Transverse colon (tissue), 4 donors: ENCODE data around the gene EDNRA. TPM values are rescaled to one million over a fixed set of nuclear protein-coding genes. Genes with fewer than 3 reads are reported as not detected.

Source experiments
- DNase-seq: peaks from one replicate; pipeline ENCODE4 v3.0.0-alpha.2; 2019
- H3K27ac ChIP-seq, 4 donors: fragments of 200-600 bp; sonication (generic); 2 replicates each; pipeline ENCODE4 v1.5.1; 2016 to 2018; ENCODE audit warnings: inconsistent platforms in 4 of 4
- H3K27me3 ChIP-seq: fragments of 200-600 bp; sonication (generic); 2 replicates; pipeline ENCODE4 v1.5.1; 2017; ENCODE audit warnings: inconsistent platforms
- H3K36me3 ChIP-seq, 4 donors: fragments of 200-600 bp; sonication (generic); 2 replicates each; pipeline ENCODE4 v1.5.1; 2017 to 2019; ENCODE audit warnings: inconsistent platforms in 4 of 4
- H3K4me1 ChIP-seq, 4 donors: fragments of 200-600 bp; sonication (generic); 2 replicates each; pipeline ENCODE4 v1.5.1; 2017 to 2020; ENCODE audit warnings: inconsistent platforms in 4 of 4
- H3K4me3 ChIP-seq, 4 donors: fragments of 200-600 bp; sonication (generic); 1 replicate in 1 of 4; 2 replicates in 3 of 4; pipeline versions ENCODE4 v1.5.1 to v1.6.1; 2017 to 2019; ENCODE audit warnings: inconsistent platforms in 4 of 4
- H3K9me3 ChIP-seq, 2 donors: fragments of 200-600 bp; sonication (generic); 2 replicates each; pipeline ENCODE4 v1.5.1; 2017 to 2019; ENCODE audit warnings: inconsistent platforms in 2 of 2
- EP300 ChIP-seq: sonication (generic); formaldehyde crosslinking; IDR thresholded peaks from one replicate; pipeline ENCODE4 v1.6.1; 2017; ENCODE audit warnings: antibody characterized with exemption, low read depth
- POLR2A ChIP-seq: fragments of 450-650 bp; IDR thresholded peaks from one replicate; pipeline ENCODE4 v1.6.1; 2016; ENCODE audit warnings: antibody characterized with exemption, mild to moderate bottlenecking, moderate library complexity
- POLR2AphosphoS5 ChIP-seq, 3 donors: sonication (generic); formaldehyde crosslinking; IDR thresholded peaks; one replicate each; pipeline ENCODE4 v1.6.1; 2016; ENCODE audit warnings: antibody characterized with exemption in 3 of 3
- WGBS, 2 donors: methylation state at CpG; one replicate each; pipeline ENCODE4 v1.1.5; 2018; ENCODE audit warnings: low coverage in 1 of 2; 5-methylcytosine and 5-hydroxymethylcytosine counted together
- in situ Hi-C, 4 donors: fragments of 200-750 bp; cut with MboI; loops; one replicate each; pipeline versions ENCODE4 v1.15.0 to v1.15.1; 2017; ENCODE audit warnings: low sequenced_read_pairs in 3 of 4, low pct_ligation_motif_present in 1 of 4, low pct_unique_long_range_greater_than_20kb in 1 of 4
- intact Hi-C: fragments of 100-400 bp; cut with DNase I; formaldehyde crosslinking; loops from one replicate; pipeline ENCODE4 v1.15.1; 2023; ENCODE audit warnings: low total_unique reads
- total RNA-seq, 4 donors: library from RNA; depleted of rRNA; stranded (reverse); fragments of >200 nt; gene quantifications; one replicate each; pipeline ENCODE4 v1.1.0, GENCODE V29; 2016
- TF ChIP-seq, protein P1 (sequence below), 5 experiments: fragments of 200-600 bp in 3 of 5; fragments of 450-650 bp in 2 of 5; sonication (generic) in 3 of 5; IDR thresholded peaks; 1 replicate in 2 of 5; 2 replicates in 3 of 5; pipeline ENCODE4 v1.5.1; 2016 to 2017; ENCODE audit warnings: antibody characterized with exemption in 5 of 5, inconsistent platforms in 3 of 5, mild to moderate bottlenecking in 2 of 5, moderate library complexity in 1 of 5

EDNRA gene
- total RNA-seq, 4 donors from 2014 or later, result 0.55 to 3.8 (median 1.1) TPM; not detected in 1

- 23 to 33% methylated on average over 3 to 8 of the region's 13 CpGs for WGBS, 2 donors
- Histone ChIP-seq H3K27ac (peak overlapping the region; percentile 34 to 58 (median 46)), H3K4me1 (peaks cover 0 to 5% (median 2%) of the 10 kb centered on the region in 4 donors), H3K27me3 (peaks cover 29% of the 10 kb centered on the region), H3K36me3 (no peaks in the 10 kb centered on the region), H3K9me3 (no peaks in the 10 kb centered on the region), H3K4me3 (peak overlapping the region in 3 of 4 donors; percentile 26 to 49 (median 30))
- in situ Hi-C loops, result no loop called here
- intact Hi-C loops, result no loop called here
- no peak for DNase-seq
- TF ChIP-seq POLR2A (no peak), POLR2AphosphoS5 (IDR thresholded peaks at IDR 0.05) (no peak), EP300 (no peak)
- TF ChIP-seq, protein P1, sequence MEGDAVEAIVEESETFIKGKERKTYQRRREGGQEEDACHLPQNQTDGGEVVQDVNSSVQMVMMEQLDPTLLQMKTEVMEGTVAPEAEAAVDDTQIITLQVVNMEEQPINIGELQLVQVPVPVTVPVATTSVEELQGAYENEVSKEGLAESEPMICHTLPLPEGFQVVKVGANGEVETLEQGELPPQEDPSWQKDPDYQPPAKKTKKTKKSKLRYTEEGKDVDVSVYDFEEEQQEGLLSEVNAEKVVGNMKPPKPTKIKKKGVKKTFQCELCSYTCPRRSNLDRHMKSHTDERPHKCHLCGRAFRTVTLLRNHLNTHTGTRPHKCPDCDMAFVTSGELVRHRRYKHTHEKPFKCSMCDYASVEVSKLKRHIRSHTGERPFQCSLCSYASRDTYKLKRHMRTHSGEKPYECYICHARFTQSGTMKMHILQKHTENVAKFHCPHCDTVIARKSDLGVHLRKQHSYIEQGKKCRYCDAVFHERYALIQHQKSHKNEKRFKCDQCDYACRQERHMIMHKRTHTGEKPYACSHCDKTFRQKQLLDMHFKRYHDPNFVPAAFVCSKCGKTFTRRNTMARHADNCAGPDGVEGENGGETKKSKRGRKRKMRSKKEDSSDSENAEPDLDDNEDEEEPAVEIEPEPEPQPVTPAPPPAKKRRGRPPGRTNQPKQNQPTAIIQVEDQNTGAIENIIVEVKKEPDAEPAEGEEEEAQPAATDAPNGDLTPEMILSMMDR (IDR thresholded peaks at IDR 0.05), result no peak
These were observed 746 bp downstream of the EDNRA start for GRCh38 chr4:147481577-147482109.

DNA sequence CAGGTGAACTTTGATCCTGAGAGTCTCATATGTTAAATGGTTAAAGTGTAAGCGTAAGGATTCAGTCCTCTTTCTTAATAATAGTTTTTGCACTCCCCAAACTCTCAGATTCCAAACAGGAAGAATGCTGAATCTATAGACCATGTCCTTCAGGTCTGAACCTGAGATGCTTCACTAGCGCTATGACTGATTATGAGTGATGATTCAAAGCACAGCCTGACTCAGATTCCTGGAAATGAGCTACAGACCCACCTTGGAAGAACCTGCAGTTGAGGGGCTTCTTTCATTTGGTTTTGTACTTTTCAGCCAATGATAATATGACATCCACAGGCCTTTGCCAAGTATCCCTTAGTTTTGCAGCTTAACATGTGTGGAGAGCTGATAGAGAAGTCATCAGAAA lies 1.4 kb downstream of the EDNRA start:
- no peak for DNase-seq
- Histone ChIP-seq H3K4me1 (peaks cover 0 to 5% (median 2%) of the 10 kb centered on the region in 4 donors), H3K36me3 (no peaks in the 10 kb centered on the region), H3K4me3 (no peak overlapping the region), H3K27ac (no peak overlapping the region), H3K9me3 (no peaks in the 10 kb centered on the region), H3K27me3 (peaks cover 29% of the 10 kb centered on the region)
- intact Hi-C loops, result no loop called here
- in situ Hi-C loops, result no loop called here
- TF ChIP-seq, protein P1 (IDR thresholded peaks at IDR 0.05), result no peak
- TF ChIP-seq EP300 (no peak), POLR2A (no peak), POLR2AphosphoS5 (IDR thresholded peaks at IDR 0.05) (no peak)
- 57 to 58% methylated on average over 1 to 2 of the region's 2 CpGs for WGBS, 2 donors

- in situ Hi-C loops, result no loop called here
- no peak for DNase-seq
- Histone ChIP-seq H3K4me3 (no peak overlapping the region), H3K27me3 (peaks cover 29% of the 10 kb centered on the region), H3K27ac (no peak overlapping the region), H3K36me3 (no peaks in the 10 kb centered on the region), H3K4me1 (peaks cover 0 to 5% (median 2%) of the 10 kb centered on the region in 4 donors), H3K9me3 (no peaks in the 10 kb centered on the region)
- TF ChIP-seq POLR2AphosphoS5 (IDR thresholded peaks at IDR 0.05), result no peak
- TF ChIP-seq POLR2A, result no peak
- TF ChIP-seq EP300, result no peak
- TF ChIP-seq, protein P1 (IDR thresholded peaks at IDR 0.05), result no peak
- intact Hi-C loops, result no loop called here
- 82% methylated on average over 2 of the region's 2 CpGs for WGBS, 2 donors
These were observed 4.3 kb downstream of the EDNRA start for GRCh38 chr4:147485167-147485566.

DNA sequence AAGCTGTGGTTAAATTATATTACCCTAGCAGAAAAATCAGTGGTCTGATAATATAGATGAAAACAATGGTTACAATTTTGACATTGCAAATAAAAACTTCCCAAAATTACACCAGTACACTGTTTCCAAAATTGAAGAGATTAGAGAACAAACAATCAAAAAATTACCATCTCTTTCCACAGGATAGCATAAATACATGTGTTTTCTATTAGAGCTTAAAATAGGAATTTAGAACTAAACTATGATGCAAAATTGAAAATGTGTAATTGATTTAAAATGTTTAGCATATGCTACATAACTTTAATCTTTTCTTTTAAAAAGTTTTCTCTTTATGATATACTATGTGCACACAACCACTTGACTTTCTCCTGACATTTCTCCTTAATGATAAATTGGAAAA lies 6.7 kb downstream of the EDNRA start:
- in situ Hi-C loops (no loop called here), intact Hi-C loops (no loop called here)
- no peaks in the 10 kb centered on the region for H3K4me1 ChIP-seq
- TF ChIP-seq, protein P1 (IDR thresholded peaks at IDR 0.05), result no peak
- TF ChIP-seq POLR2AphosphoS5 (IDR thresholded peaks at IDR 0.05) (no peak), POLR2A (no peak), EP300 (no peak)
- H3K27me3 ChIP-seq, result peaks cover 6% of the 10 kb centered on the region
- no peak overlapping the region for H3K27ac ChIP-seq
- no peak for DNase-seq
- H3K4me3 ChIP-seq, result no peak overlapping the region
- H3K36me3 ChIP-seq, result no peaks in the 10 kb centered on the region
- H3K9me3 ChIP-seq, result no peaks in the 10 kb centered on the region
